Measurements from ENCODE around the gene ATP6V0D1. TPM values are rescaled to one million over a fixed set of nuclear protein-coding genes. Genes with fewer than 3 reads are reported as not detected.
A peak's percentile ranks its signal among the peaks of the same experiment; 100 is the strongest.

The ATP6V0D1 gene
- total RNA-seq, 1 experiment from 2014 or later = 43.0 TPM

DNA sequence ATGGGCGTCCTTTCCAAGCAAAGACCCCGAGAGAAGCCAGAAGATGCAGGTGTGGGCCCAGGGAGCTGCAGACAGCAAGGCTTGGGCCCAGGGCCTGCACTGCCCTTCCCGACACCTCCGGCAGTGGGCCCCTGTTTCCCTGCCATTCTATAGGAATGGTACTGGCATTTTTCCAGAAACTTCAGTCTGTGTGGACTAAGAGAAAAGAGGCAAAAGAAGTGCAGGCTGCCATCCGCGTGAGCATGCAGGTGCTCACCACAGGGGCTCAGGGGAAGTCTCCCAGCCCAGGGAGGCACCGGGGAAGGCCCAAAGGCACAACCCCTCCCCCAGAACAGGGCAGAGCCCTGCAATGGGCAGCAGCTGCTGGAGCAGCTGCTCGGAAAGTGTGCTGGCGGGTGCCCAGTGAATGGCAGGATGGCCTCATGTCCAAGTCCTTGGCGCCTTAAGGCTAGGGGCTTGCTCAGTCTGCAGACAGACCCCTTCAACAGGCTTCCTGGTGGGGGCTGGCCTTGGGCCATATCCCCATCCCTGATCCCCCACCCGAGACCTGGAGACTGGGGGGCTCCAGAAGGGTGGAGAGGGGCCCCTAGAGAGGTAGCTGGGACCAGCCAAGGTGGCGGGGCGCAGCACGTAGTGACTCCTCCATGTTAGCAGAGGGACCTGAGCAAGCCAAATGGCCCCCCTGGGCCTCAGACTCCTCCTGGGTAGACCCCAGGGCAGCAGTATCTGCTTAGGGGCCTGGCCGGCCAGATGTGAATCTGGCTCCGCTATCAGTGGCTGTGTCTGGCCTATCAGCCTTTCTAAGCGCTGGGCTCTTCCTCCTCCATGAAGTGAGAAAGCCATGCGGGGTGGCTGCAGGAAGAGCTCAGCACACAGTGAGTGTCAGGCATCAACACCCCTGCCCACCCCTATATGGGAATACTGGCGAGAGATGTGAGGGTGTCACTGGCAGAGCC is 80.9 kb downstream of the ATP6V0D1 start:
- Histone ChIP-seq H3K23ac (ENCODE audit: insufficient read length, low read depth, low read length) (no peak overlapping the region), H2BK15ac (ENCODE audit: low read depth, low read length) (no peak overlapping the region), H4K20me1 (ENCODE audit: control insufficient read depth, insufficient read depth, insufficient read length) (peaks cover 2% of the 10 kb centered on the region), H3K23me2 (ENCODE audit: insufficient read length, low read depth, low read length, poor library complexity, severe bottlenecking) (no peaks in the 10 kb centered on the region), H3T11ph (ENCODE audit: low read length) (no peak overlapping the region), H3K56ac (ENCODE audit: insufficient read length, low read depth, low read length) (no peak overlapping the region), H2BK12ac (ENCODE audit: insufficient read length, low read depth, low read length) (no peak overlapping the region), H4K91ac (ENCODE audit: insufficient read length, low read depth, low read length) (no peak overlapping the region), H3K79me1 (ENCODE audit: insufficient read depth, low read depth, low read length, poor library complexity, severe bottlenecking) (no peaks in the 10 kb centered on the region), H3K4ac (ENCODE audit: low read depth, low read length) (no peak overlapping the region), H4K8ac (replicated peaks; ENCODE audit: insufficient read length, low read depth, low read length) (no peak overlapping the region), H3K79me2 (ENCODE audit: insufficient read depth, low read length) (no peaks in the 10 kb centered on the region), H3K18ac (ENCODE audit: insufficient read length, low read depth, low read length) (no peak overlapping the region), H3K27ac (ENCODE audit: insufficient read length, low read depth, low read length) (no peak overlapping the region), H3K14ac (ENCODE audit: insufficient read depth, low read length) (no peak overlapping the region; the same call in 1 of the 2 replicates), H3K9ac (ENCODE audit: extremely low read depth, insufficient read length, low read length) (no peak overlapping the region), H4K5ac (ENCODE audit: insufficient read length, low read depth, low read length) (no peak overlapping the region), H2BK20ac (ENCODE audit: low read depth, low read length, poor library complexity, severe bottlenecking) (no peak overlapping the region), H3K4me2 (ENCODE audit: insufficient read depth, insufficient read length, low read length) (no peak overlapping the region), H3K4me1 (ENCODE audit: insufficient read depth, low read length) (peaks cover 2% of the 10 kb centered on the region; the same call in 1 of the 2 replicates), H3K27me3 (ENCODE audit: insufficient read depth, low read length) (peaks cover 6% of the 10 kb centered on the region; the same call in 1 of the 2 replicates), H2AFZ (ENCODE audit: low read length) (no peak overlapping the region), H2AK5ac (ENCODE audit: insufficient read length, low read length) (no peak overlapping the region), H2BK120ac (ENCODE audit: low read depth, low read length, poor library complexity, severe bottlenecking) (no peak overlapping the region), H3K9me3 (ENCODE audit: control insufficient read depth, low read depth, low read length) (no peaks in the 10 kb centered on the region), H2BK5ac (ENCODE audit: insufficient read length, low read length) (no peak overlapping the region)
- Mint-ChIP-seq H3K9me3 (no peaks in the 10 kb centered on the region), H3K27ac (no peak overlapping the region; a peak in 1 of 7 replicates), H3K4me1 (peaks cover 27 to 38% of the 10 kb centered on the region in 2 experiments), H3K36me3 (ENCODE audit: insufficient read depth in 1 of 3, low read depth in 3 of 3) (peaks cover 0 to 1% (median 0%) of the 10 kb centered on the region in 3 experiments; a peak in 1 of 7 replicates), H3K4me3 (no peak overlapping the region), H3K27me3 (ENCODE audit: low read depth) (peaks cover 51% of the 10 kb centered on the region)
- TF ChIP-seq, protein P1, sequence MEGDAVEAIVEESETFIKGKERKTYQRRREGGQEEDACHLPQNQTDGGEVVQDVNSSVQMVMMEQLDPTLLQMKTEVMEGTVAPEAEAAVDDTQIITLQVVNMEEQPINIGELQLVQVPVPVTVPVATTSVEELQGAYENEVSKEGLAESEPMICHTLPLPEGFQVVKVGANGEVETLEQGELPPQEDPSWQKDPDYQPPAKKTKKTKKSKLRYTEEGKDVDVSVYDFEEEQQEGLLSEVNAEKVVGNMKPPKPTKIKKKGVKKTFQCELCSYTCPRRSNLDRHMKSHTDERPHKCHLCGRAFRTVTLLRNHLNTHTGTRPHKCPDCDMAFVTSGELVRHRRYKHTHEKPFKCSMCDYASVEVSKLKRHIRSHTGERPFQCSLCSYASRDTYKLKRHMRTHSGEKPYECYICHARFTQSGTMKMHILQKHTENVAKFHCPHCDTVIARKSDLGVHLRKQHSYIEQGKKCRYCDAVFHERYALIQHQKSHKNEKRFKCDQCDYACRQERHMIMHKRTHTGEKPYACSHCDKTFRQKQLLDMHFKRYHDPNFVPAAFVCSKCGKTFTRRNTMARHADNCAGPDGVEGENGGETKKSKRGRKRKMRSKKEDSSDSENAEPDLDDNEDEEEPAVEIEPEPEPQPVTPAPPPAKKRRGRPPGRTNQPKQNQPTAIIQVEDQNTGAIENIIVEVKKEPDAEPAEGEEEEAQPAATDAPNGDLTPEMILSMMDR (conservative IDR thresholded peaks at IDR 0.05) = peak; percentile 16; the same call in 1 of the 3 replicates
- WGBS (ENCODE audit: extremely low coverage, insufficient read length, low lambda C conversion rate) = no CpG with 5 or more reads among the region's 19 CpGs
- no peak for DNase-seq

All from H9 (cell line).